ENCODE measurements around the gene SCAPER. TPM values are rescaled to one million over a fixed set of nuclear protein-coding genes. Genes with fewer than 3 reads are reported as not detected.
A peak's percentile ranks its signal among the peaks of the same experiment; 100 is the strongest.

SCAPER gene
- total and polyA plus RNA-seq, 8 donors: 3.0 to 23.8 (median 14.2) TPM

- H3K36me3 ChIP-seq: no peaks in the 10 kb centered on the region
- WGBS, 2 donors: 6 to 9% methylated on average over 42 of the region's 42 CpGs
- DNase-seq (peak in 4 of 6 donors; percentile 24 to 80 (median 48)), FAIRE-seq (no peak), ATAC-seq (peak; percentile 30 to 41 (median 36))
- no peak overlapping the region for H3K27ac ChIP-seq
- H3K9me3 ChIP-seq: no peaks in the 10 kb centered on the region
- H3K4me3 ChIP-seq: peak overlapping the region in 2 of 4 donors; percentile 37 to 45
- no peak for TF ChIP-seq CTCF (IDR thresholded peaks at IDR 0.05)
- peaks cover 0 to 36% (median 0%) of the 10 kb centered on the region in 3 donors for H3K4me1 ChIP-seq
- H3K27me3 ChIP-seq: peaks cover 18 to 80% (median 28%) of the 10 kb centered on the region in 4 donors
- intact Hi-C loops (cut with DNase I): no loop called here
Observed at GRCh38 chr15:76341366-76342057, 563.6 kb downstream of the SCAPER start.

- no peaks in the 10 kb centered on the region for H3K9me3 ChIP-seq
- no peak overlapping the region for H3K27ac ChIP-seq
- FAIRE-seq (no peak), DNase-seq (peak in 5 of 6 donors; percentile 29 to 86 (median 51)), ATAC-seq (peak; percentile 68 to 77 (median 72))
- no peaks in the 10 kb centered on the region for H3K36me3 ChIP-seq
- intact Hi-C loops (cut with DNase I): no loop called here
- peaks cover 18 to 77% (median 31%) of the 10 kb centered on the region in 4 donors for H3K27me3 ChIP-seq
- TF ChIP-seq CTCF (IDR thresholded peaks at IDR 0.05): no peak
- peaks cover 0 to 36% (median 0%) of the 10 kb centered on the region in 3 donors for H3K4me1 ChIP-seq
- peak overlapping the region in 3 of 4 donors; percentile 14 to 45 (median 37) for H3K4me3 ChIP-seq
- 4 to 9% methylated on average over 33 to 35 of the region's 35 CpGs for WGBS, 2 donors
Observed at GRCh38 chr15:76340803-76341365, 564.3 kb downstream of the SCAPER start.

- Histone ChIP-seq H3K27me3 (peaks cover 18 to 74% (median 31%) of the 10 kb centered on the region in 4 donors), H3K4me3 (peak overlapping the region; percentile 14 to 45 (median 26)), H3K4me1 (peaks cover 0 to 36% (median 0%) of the 10 kb centered on the region in 3 donors), H3K36me3 (no peaks in the 10 kb centered on the region), H3K9me3 (no peaks in the 10 kb centered on the region), H3K27ac (no peak overlapping the region)
- peak; percentile 32 to 47 (median 34) for ATAC-seq
- TF ChIP-seq CTCF (IDR thresholded peaks at IDR 0.05): no peak
- FAIRE-seq: no peak
- DNase-seq: peak in 4 of 6 donors; percentile 24 to 80 (median 50)
- intact Hi-C loops (cut with DNase I): no loop called here
- 3 to 5% methylated on average over 53 of the region's 53 CpGs for WGBS, 2 donors
Observed at GRCh38 chr15:76340198-76340802, 564.8 kb downstream of the SCAPER start.

- WGBS, 2 donors: 15 to 24% methylated on average over 48 of the region's 48 CpGs
- no peaks in the 10 kb centered on the region for H3K36me3 ChIP-seq
- intact Hi-C loops (cut with DNase I): no loop called here
- no peak for FAIRE-seq
- ATAC-seq: peak in 1 of 4 donors; percentile 16
- peaks cover 0 to 36% (median 0%) of the 10 kb centered on the region in 3 donors for H3K4me1 ChIP-seq
- no peak overlapping the region for H3K27ac ChIP-seq
- H3K27me3 ChIP-seq: peaks cover 14 to 74% (median 25%) of the 10 kb centered on the region in 4 donors
- H3K9me3 ChIP-seq: no peaks in the 10 kb centered on the region
- no peak for DNase-seq
- peak overlapping the region in 3 of 4 donors; percentile 15 to 45 (median 37) for H3K4me3 ChIP-seq
- TF ChIP-seq CTCF (IDR thresholded peaks at IDR 0.05): no peak
Observed at GRCh38 chr15:76339305-76340197, 565.6 kb downstream of the SCAPER start.
